GM06990 (cell line): Measurements from ENCODE around the gene FNIP1.
"Not testable (repeated sequence)": the region's sequence is repeated elsewhere in the genome, so short reads cannot be mapped to it uniquely, and the experiment has no call there.

ENCODE experiments used
- DNase-seq: peaks from one replicate; pipeline ENCODE4 v3.0.0-alpha.2; 2011; ENCODE audit not compliant: insufficient read length; ENCODE audit errors: extremely low read depth
- H3K27me3 ChIP-seq: replicated peaks from 2 replicates; pipeline ENCODE4 v1.6.0; 2011; ENCODE audit warnings: low read length; ENCODE audit not compliant: control insufficient read depth, insufficient read depth
- H3K36me3 ChIP-seq: 2 replicates; pipeline ENCODE4 v1.5.1; 2011; ENCODE audit warnings: low read length; ENCODE audit not compliant: control insufficient read depth, insufficient read depth
- H3K4me3 ChIP-seq: replicated peaks from 2 replicates; pipeline ENCODE4 v1.5.1; 2011; ENCODE audit warnings: low read depth, mild to moderate bottlenecking, control low read depth, low read length
- TF ChIP-seq, protein P1 (sequence below): IDR thresholded peaks from 2 replicates; pipeline ENCODE4 v1.5.1; 2011; ENCODE audit warnings: low read length, control low read depth, mild to moderate bottlenecking, inconsistent platforms; ENCODE audit not compliant: insufficient read depth, poor library complexity, severe bottlenecking

FNIP1 gene

DNA sequence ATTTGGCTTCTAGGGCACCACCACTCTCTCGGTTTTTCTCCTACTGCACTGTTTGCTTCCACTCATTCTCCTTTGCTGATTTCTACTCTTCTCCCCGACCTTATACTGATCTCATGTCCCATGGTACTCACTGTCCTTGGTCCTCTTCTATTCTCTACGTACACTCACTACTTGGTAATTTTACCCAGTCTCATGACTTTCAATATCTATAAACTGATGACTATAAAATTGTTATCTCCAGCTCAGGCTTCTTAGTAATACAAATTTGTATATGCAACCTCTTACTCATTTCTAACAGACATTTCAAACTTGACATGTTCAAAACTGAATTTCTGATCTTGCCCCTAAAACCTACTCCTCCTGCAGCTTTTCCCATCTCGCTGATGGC, 165.9 kb downstream of the FNIP1 start:
- Histone ChIP-seq H3K27me3 (no peaks in the 10 kb centered on the region), H3K4me3 (no peak overlapping the region), H3K36me3 (no peaks in the 10 kb centered on the region)
- DNase-seq = no peak
- TF ChIP-seq, protein P1, sequence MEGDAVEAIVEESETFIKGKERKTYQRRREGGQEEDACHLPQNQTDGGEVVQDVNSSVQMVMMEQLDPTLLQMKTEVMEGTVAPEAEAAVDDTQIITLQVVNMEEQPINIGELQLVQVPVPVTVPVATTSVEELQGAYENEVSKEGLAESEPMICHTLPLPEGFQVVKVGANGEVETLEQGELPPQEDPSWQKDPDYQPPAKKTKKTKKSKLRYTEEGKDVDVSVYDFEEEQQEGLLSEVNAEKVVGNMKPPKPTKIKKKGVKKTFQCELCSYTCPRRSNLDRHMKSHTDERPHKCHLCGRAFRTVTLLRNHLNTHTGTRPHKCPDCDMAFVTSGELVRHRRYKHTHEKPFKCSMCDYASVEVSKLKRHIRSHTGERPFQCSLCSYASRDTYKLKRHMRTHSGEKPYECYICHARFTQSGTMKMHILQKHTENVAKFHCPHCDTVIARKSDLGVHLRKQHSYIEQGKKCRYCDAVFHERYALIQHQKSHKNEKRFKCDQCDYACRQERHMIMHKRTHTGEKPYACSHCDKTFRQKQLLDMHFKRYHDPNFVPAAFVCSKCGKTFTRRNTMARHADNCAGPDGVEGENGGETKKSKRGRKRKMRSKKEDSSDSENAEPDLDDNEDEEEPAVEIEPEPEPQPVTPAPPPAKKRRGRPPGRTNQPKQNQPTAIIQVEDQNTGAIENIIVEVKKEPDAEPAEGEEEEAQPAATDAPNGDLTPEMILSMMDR = no peak

GRCh38 chr5:131630208-131630962, 166.4 kb downstream of the FNIP1 start:
- no peak overlapping the region for H3K4me3 ChIP-seq
- no peaks in the 10 kb centered on the region for H3K36me3 ChIP-seq
- no peaks in the 10 kb centered on the region for H3K27me3 ChIP-seq
- DNase-seq = no peak
- TF ChIP-seq, protein P1 = no peak

- TF ChIP-seq, protein P1 = no peak
- Histone ChIP-seq H3K36me3 (no peaks in the 10 kb centered on the region), H3K4me3 (no peak overlapping the region), H3K27me3 (no peaks in the 10 kb centered on the region)
- DNase-seq = no peak
Measured at GRCh38 chr5:131628990-131629389, 167.8 kb downstream of the FNIP1 start.

DNA sequence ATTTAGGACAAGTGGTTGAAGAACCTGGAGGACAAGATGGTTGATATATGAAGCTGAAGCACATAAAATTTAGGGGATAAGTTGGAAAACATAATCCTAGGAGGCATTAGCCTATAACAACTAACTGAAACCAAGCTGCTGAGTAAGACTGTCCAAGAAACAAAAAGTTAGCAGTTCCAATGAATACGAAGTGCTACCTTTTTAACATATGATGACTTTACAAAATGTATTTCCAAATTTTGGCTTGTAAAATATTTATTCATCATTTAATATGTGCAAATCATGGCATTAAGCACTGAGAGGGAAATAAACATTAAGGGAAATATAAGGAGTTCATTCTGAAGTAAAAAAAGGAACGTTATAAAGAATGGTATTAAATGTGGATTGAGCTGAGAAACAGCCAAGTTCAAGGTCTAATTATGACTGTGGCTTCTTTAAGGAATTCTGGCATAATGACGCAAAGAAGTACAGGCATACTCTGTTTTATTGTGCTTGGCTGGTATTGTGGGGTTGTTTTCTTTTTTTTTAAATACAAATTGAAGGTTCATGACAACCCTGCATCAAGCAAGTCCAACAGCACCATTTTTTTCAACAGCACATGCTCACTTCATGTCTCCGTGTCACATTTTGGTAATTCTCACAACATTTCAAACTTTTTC, 169.5 kb downstream of the FNIP1 start:
- no peak for DNase-seq
- TF ChIP-seq, protein P1 = no peak

GRCh38 chr5:131622633-131623032, 174.2 kb downstream of the FNIP1 start:
- no peaks in the 10 kb centered on the region; the same call in 1 of the 2 replicates for H3K36me3 ChIP-seq
- no peak for DNase-seq
- no peak overlapping the region for H3K4me3 ChIP-seq
- TF ChIP-seq, protein P1 = no peak
- H3K27me3 ChIP-seq = no peaks in the 10 kb centered on the region

More for the DNA sequence above, 169.5 kb downstream of the FNIP1 start:
- no peaks in the 10 kb centered on the region for H3K27me3 ChIP-seq
- H3K36me3 ChIP-seq = no peaks in the 10 kb centered on the region; the same call in 1 of the 2 replicates
- no peak overlapping the region for H3K4me3 ChIP-seq

GRCh38 chr5:131621164-131621563, 175.7 kb downstream of the FNIP1 start:
- not testable (repeated sequence) for H3K36me3 ChIP-seq, DNase-seq, H3K4me3 ChIP-seq, H3K27me3 ChIP-seq
